GM06990 (cell line): ENCODE results near the gene GRAMD4.

Experiments used
- DNase-seq: peaks from one replicate; pipeline ENCODE4 v3.0.0-alpha.2; 2011; ENCODE audit not compliant: insufficient read length; ENCODE audit errors: extremely low read depth
- H3K27me3 ChIP-seq: replicated peaks from 2 replicates; pipeline ENCODE4 v1.6.0; 2011; ENCODE audit warnings: low read length; ENCODE audit not compliant: control insufficient read depth, insufficient read depth
- H3K36me3 ChIP-seq: 2 replicates; pipeline ENCODE4 v1.5.1; 2011; ENCODE audit warnings: low read length; ENCODE audit not compliant: control insufficient read depth, insufficient read depth
- H3K4me3 ChIP-seq: replicated peaks from 2 replicates; pipeline ENCODE4 v1.5.1; 2011; ENCODE audit warnings: low read depth, mild to moderate bottlenecking, control low read depth, low read length
- TF ChIP-seq, protein P1 (sequence below): IDR thresholded peaks from 2 replicates; pipeline ENCODE4 v1.5.1; 2011; ENCODE audit warnings: low read length, control low read depth, mild to moderate bottlenecking, inconsistent platforms; ENCODE audit not compliant: insufficient read depth, poor library complexity, severe bottlenecking

Gene GRAMD4

DNA sequence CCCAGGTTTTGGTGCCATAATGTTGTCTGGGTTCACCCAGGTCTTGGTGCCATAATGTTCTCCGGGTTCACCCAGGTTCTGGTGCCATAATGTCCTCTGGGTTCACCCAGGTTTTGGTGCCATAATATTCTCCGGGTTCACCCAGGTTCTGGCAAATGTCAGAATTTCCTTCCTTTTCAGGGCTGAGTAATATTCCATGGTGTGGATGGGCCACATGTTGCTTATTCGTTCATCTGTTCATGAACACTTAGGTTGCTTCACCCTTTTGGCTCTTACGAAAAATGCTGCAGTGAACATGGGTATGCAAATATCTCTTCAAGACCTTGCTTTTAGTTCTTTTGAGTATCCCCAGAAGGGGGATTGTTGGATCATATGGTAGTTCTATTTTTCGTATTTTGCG, 15.1 kb upstream of the GRAMD4 start:
- Histone ChIP-seq H3K27me3 (no peaks in the 10 kb centered on the region; the same call in 1 of the 2 replicates), H3K36me3 (no peaks in the 10 kb centered on the region), H3K4me3 (no peak overlapping the region)
- DNase-seq = no peak
- TF ChIP-seq, protein P1, sequence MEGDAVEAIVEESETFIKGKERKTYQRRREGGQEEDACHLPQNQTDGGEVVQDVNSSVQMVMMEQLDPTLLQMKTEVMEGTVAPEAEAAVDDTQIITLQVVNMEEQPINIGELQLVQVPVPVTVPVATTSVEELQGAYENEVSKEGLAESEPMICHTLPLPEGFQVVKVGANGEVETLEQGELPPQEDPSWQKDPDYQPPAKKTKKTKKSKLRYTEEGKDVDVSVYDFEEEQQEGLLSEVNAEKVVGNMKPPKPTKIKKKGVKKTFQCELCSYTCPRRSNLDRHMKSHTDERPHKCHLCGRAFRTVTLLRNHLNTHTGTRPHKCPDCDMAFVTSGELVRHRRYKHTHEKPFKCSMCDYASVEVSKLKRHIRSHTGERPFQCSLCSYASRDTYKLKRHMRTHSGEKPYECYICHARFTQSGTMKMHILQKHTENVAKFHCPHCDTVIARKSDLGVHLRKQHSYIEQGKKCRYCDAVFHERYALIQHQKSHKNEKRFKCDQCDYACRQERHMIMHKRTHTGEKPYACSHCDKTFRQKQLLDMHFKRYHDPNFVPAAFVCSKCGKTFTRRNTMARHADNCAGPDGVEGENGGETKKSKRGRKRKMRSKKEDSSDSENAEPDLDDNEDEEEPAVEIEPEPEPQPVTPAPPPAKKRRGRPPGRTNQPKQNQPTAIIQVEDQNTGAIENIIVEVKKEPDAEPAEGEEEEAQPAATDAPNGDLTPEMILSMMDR = no peak

DNA sequence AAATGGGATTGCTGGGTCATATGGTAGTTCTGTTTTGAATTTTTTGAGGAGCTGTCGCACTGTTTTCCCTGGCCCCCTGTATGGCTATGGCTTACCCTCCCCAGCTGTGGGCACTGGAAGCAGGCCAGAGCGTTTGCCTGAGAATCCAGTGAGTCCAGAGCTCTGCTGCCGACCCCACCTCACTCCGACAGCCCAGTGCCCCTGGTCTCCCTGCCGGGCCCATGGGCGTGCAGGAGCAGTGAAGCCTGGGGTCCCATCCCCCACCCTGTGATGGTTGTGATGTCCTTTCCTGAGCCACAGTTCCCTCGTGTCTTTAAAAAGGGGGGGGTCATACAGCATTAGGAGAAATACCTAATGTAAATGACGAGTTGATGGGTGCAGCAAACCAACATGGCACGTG, 13.3 kb upstream of the GRAMD4 start:
- DNase-seq = no peak
- Histone ChIP-seq H3K27me3 (no peaks in the 10 kb centered on the region), H3K36me3 (no peaks in the 10 kb centered on the region), H3K4me3 (no peak overlapping the region)
- TF ChIP-seq, protein P1 = no peak

DNA sequence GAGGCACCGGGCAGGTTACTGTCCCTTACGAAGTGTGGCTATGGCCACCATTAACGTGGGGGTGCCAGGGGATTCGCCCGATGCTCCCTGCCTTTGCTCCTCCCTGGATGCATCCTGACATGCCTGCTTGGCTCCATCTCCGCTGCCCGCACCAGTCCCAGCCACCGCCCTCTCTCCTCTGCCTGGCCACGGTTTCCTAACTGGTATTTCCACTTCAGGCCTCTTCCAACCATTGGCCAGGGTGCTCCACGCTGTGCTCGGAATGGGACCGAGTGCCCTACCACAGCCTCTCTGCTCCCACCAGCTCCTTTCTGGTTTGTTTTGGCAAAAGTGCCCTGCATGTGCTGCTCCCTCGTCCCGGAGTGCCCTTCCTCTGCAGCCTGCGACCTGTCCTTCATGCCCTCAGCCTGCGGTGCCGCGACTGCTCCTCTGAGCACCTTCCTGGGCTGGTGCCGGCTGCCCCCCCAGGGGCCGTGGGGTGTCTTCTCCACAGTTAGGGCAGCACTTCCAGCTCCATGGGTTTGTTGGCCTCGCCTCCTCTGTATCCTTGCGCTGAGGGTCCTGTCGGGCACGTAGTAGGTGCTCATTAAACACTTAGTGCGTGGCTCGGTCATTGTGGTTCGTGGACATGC, 12.6 kb upstream of the GRAMD4 start:
- no peak overlapping the region for H3K4me3 ChIP-seq
- DNase-seq = no peak
- TF ChIP-seq, protein P1 = no peak
- no peaks in the 10 kb centered on the region for H3K27me3 ChIP-seq
- no peaks in the 10 kb centered on the region for H3K36me3 ChIP-seq

DNA sequence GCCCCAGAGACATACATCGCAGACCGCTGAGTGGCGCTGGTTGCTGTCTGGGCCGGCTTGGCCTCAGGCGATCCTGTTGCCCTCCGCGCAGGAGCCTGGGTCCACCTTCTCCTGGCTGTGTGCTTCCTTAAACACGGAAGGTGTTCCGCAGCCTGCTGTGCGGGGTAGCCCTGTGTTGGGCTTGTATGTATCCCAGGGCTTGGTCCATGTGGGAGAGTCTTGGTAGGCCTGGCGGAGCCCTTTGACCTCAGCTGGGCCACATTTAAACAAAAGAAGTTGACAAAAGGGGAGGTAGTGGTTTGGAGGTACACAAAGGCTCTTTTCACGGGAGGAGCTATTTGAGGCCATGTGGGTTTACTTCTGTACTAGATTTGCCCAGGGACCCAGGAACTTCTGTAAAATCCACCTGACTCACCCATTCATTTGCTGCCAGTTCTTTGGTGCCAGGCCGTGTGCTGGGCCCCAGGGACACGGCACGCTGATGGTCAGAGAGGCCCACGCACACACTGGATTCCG, 11.0 kb upstream of the GRAMD4 start:
- TF ChIP-seq, protein P1 = no peak
- H3K27me3 ChIP-seq = no peaks in the 10 kb centered on the region
- no peak overlapping the region for H3K4me3 ChIP-seq
- DNase-seq = no peak
- H3K36me3 ChIP-seq = no peaks in the 10 kb centered on the region

DNA sequence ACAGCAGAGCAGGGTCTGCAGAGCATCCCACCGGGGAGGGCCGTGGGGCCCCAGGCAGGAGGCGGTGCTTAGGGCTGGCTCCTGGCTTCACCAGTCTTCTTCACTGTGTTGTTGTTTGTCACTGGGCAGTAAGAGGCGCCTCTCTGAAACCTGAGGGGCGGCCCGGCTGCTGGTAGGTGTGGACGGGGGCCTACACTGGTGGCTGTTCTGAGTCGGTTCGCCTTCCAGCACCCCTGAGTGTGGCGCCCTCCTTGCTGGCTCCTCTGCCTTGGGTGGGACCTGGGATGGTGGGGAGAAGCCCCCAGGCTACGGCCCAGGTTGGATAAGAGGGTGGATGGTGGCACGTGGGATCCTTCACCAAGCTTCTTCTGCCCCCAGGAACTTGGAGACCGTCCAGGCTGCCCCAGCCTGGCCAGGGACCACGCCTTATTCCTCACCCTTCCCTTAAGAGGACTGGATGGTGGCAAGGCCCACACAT, 10.4 kb upstream of the GRAMD4 start:
- no peak overlapping the region for H3K4me3 ChIP-seq
- DNase-seq = no peak
- TF ChIP-seq, protein P1 = no peak
- H3K36me3 ChIP-seq = no peaks in the 10 kb centered on the region
- H3K27me3 ChIP-seq = no peaks in the 10 kb centered on the region
